ENCODE results near the gene SORT1. TPM values are rescaled to one million over a fixed set of nuclear protein-coding genes. Genes with fewer than 3 reads are reported as not detected.

Gene SORT1
- total RNA-seq, 1 experiment from 2014 or later: 47.9 TPM

DNA sequence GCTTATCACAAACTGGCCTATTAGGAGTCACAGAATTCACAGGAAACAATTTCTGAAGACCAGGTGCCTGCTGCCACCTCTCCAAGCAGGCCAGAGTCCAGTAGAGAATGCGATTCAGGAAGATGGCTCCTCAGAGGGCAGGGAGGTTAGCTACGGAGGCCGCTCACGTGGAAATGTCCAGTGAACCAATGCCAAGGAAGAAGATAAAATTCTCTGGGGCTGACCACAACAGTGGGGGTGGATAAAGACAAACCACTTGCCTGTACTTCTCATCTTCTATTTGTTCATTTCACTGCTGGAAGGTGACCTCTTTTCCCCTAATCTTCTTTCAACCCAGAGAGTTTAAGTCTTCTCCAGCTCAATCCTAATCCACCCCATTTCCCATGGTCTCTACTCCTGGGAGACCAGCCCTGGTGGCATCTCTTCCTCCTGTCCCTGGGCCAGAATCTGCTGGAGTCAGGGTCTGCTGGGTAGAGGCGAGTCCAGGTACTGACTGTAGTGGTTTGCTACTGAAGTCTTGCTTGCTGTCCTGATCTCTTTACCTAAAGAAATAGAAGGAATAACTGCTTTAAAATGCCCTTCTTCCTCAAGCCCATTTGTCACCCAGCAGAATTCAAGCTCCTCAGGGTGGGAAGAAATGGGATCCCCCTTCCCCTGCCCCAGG, 118.0 kb downstream of the SORT1 start:
- Histone ChIP-seq H4K5ac (ENCODE audit: insufficient read length, low read depth, low read length) (no peak overlapping the region), H3K79me1 (ENCODE audit: insufficient read depth, low read depth, low read length, poor library complexity, severe bottlenecking) (peaks cover 5% of the 10 kb centered on the region), H3K18ac (ENCODE audit: insufficient read length, low read depth, low read length) (no peak overlapping the region), H4K20me1 (ENCODE audit: control insufficient read depth, insufficient read depth, insufficient read length) (no peaks in the 10 kb centered on the region), H3K14ac (ENCODE audit: insufficient read depth, low read length) (no peak overlapping the region), H3K79me2 (ENCODE audit: insufficient read depth, low read length) (peaks cover 2% of the 10 kb centered on the region; the same call in 1 of the 2 replicates), H3K9ac (ENCODE audit: extremely low read depth, insufficient read length, low read length) (no peak overlapping the region), H2AFZ (ENCODE audit: low read length) (no peak overlapping the region), H2BK20ac (ENCODE audit: low read depth, low read length, poor library complexity, severe bottlenecking) (no peak overlapping the region), H2AK5ac (ENCODE audit: insufficient read length, low read length) (no peak overlapping the region), H3K4ac (ENCODE audit: low read depth, low read length) (no peak overlapping the region), H2BK12ac (ENCODE audit: insufficient read length, low read depth, low read length) (no peak overlapping the region), H3K9me3 (ENCODE audit: control insufficient read depth, low read depth, low read length) (no peaks in the 10 kb centered on the region), H3K4me2 (ENCODE audit: insufficient read depth, insufficient read length, low read length) (no peak overlapping the region), H3K4me1 (ENCODE audit: insufficient read depth, low read length) (peaks cover 3% of the 10 kb centered on the region; the same call in 1 of the 2 replicates), H4K91ac (ENCODE audit: insufficient read length, low read depth, low read length) (no peak overlapping the region), H4K8ac (replicated peaks; ENCODE audit: insufficient read length, low read depth, low read length) (no peak overlapping the region), H2BK15ac (ENCODE audit: low read depth, low read length) (no peak overlapping the region), H3K23ac (ENCODE audit: insufficient read length, low read depth, low read length) (no peak overlapping the region), H3K56ac (ENCODE audit: insufficient read length, low read depth, low read length) (no peak overlapping the region), H2BK120ac (ENCODE audit: low read depth, low read length, poor library complexity, severe bottlenecking) (no peak overlapping the region), H3T11ph (ENCODE audit: low read length) (no peak overlapping the region), H3K23me2 (ENCODE audit: insufficient read length, low read depth, low read length, poor library complexity, severe bottlenecking) (peaks cover 13% of the 10 kb centered on the region), H2BK5ac (ENCODE audit: insufficient read length, low read length) (no peak overlapping the region), H3K27me3 (ENCODE audit: insufficient read depth, low read length) (no peaks in the 10 kb centered on the region), H3K27ac (ENCODE audit: insufficient read length, low read depth, low read length) (no peak overlapping the region)
- no peaks in the 10 kb centered on the region; a peak in 1 of 5 replicates for H3K9me3 Mint-ChIP-seq
- WGBS (ENCODE audit: extremely low coverage, insufficient read length, low lambda C conversion rate): no CpG with 5 or more reads among the region's 5 CpGs
- peak overlapping the region in 2 of 3 experiments; percentile 39 to 77; a peak in 3 of 7 replicates for H3K27ac Mint-ChIP-seq
- peaks cover 40 to 49% of the 10 kb centered on the region in 2 experiments for H3K4me1 Mint-ChIP-seq
- no peak for DNase-seq
- H3K4me3 Mint-ChIP-seq: no peak overlapping the region; a peak in 1 of 5 replicates
- peaks cover 18 to 35% (median 30%) of the 10 kb centered on the region in 3 experiments for H3K36me3 Mint-ChIP-seq (ENCODE audit: insufficient read depth in 1 of 3, low read depth in 3 of 3)
- TF ChIP-seq, protein P1, sequence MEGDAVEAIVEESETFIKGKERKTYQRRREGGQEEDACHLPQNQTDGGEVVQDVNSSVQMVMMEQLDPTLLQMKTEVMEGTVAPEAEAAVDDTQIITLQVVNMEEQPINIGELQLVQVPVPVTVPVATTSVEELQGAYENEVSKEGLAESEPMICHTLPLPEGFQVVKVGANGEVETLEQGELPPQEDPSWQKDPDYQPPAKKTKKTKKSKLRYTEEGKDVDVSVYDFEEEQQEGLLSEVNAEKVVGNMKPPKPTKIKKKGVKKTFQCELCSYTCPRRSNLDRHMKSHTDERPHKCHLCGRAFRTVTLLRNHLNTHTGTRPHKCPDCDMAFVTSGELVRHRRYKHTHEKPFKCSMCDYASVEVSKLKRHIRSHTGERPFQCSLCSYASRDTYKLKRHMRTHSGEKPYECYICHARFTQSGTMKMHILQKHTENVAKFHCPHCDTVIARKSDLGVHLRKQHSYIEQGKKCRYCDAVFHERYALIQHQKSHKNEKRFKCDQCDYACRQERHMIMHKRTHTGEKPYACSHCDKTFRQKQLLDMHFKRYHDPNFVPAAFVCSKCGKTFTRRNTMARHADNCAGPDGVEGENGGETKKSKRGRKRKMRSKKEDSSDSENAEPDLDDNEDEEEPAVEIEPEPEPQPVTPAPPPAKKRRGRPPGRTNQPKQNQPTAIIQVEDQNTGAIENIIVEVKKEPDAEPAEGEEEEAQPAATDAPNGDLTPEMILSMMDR (conservative IDR thresholded peaks at IDR 0.05): no peak
- H3K27me3 Mint-ChIP-seq (ENCODE audit: low read depth): no peaks in the 10 kb centered on the region
